Liver (tissue), 3 donors: ENCODE measurements around the gene CCDC201.
"Not testable (repeated sequence)": the region's sequence is repeated elsewhere in the genome, so short reads cannot be mapped to it uniquely, and the experiment has no call there.

Experiments used
- CTCF ChIP-seq: fragments of 150-350 bp; IDR thresholded peaks from 2 replicates; pipeline ENCODE4 v1.5.1; 2017; ENCODE audit warnings: improper control_type of control experiment, low read depth, low read length; ENCODE audit not compliant: missing input control
- TAF1 ChIP-seq: conservative IDR thresholded peaks from 2 replicates; pipeline ENCODE4 v1.6.1; 2016; ENCODE audit warnings: antibody characterized with exemption, mild to moderate bottlenecking
- YY1 ChIP-seq: IDR thresholded peaks from 2 replicates; pipeline ENCODE4 v1.6.1; 2016; ENCODE audit warnings: antibody characterized with exemption, mild to moderate bottlenecking
- TF ChIP-seq, protein P1 (sequence below): IDR thresholded peaks from 2 replicates; pipeline ENCODE4 v1.6.1; 2016; ENCODE audit warnings: antibody characterized with exemption
- donor health status: healthy.
- donor health status: healthy.

DNA sequence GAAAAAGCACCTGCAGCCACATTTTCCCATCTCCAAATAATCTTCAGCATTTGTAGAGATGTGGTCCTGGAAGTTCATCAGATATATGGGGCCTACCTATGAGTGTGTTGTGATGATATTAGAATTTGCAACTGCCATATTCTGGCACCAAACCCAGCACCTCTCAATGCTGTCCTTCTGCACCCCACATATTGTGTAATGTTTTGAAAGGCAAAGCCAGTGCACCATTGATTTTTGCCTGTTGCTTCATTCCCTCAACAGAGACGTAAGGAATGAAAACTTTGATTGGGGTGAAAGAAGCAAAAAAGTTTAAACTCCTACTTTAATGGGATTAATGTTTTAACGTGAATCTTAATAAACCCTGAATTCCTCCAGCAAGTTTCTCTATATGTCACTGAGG, 34.0 kb downstream of the CCDC201 start:
- TF ChIP-seq CTCF, TAF1, YY1: not testable (repeated sequence)
- TF ChIP-seq, protein P1, sequence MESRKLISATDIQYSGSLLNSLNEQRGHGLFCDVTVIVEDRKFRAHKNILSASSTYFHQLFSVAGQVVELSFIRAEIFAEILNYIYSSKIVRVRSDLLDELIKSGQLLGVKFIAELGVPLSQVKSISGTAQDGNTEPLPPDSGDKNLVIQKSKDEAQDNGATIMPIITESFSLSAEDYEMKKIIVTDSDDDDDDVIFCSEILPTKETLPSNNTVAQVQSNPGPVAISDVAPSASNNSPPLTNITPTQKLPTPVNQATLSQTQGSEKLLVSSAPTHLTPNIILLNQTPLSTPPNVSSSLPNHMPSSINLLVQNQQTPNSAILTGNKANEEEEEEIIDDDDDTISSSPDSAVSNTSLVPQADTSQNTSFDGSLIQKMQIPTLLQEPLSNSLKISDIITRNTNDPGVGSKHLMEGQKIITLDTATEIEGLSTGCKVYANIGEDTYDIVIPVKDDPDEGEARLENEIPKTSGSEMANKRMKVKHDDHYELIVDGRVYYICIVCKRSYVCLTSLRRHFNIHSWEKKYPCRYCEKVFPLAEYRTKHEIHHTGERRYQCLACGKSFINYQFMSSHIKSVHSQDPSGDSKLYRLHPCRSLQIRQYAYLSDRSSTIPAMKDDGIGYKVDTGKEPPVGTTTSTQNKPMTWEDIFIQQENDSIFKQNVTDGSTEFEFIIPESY, result not testable (repeated sequence)
